SK-N-SH (cell line): Measurements from ENCODE around the gene ASB11. TPM values are rescaled to one million over a fixed set of nuclear protein-coding genes. Genes with fewer than 3 reads are reported as not detected.

Experiments
- CTCF ChIA-PET: fragments of 300-600, 350-600 bp; formaldehyde crosslinking; extraction: SDS; loops from one replicate; lab custom pipeline; 2021; lab: Yijun Ruan, JAX
- POLR2A ChIA-PET: fragments of 350-600 bp; sonication (Branson Sonifier 250); formaldehyde crosslinking; extraction: SDS; loops from one replicate; lab custom pipeline; 2020; ENCODE audit warnings: antibody characterized with exemption, inconsistent platforms; lab: Yijun Ruan, JAX
- DNase-seq: peaks from one replicate; pipeline ENCODE4 v3.0.0; 2012
- H2AFZ ChIP-seq: fragments of 200-600 bp; sonication (generic); 2 replicates; pipeline ENCODE4 v1.8.1; 2016; ENCODE audit warnings: antibody characterized with exemption, mild to moderate bottlenecking, low read depth
- H3F3A ChIP-seq: fragments of 200-600 bp; sonication (generic); replicated peaks from 2 replicates; pipeline ENCODE3; 2016; ENCODE audit warnings: antibody characterized with exemption, mild to moderate bottlenecking; ENCODE audit not compliant: insufficient read depth
- H3K27ac ChIP-seq, 2 experiments: fragments of 200-500 bp in 1 of 2; fragments of 200-600 bp in 1 of 2; sonication (Bioruptor generic) in 1 of 2; sonication (generic), shearing (Covaris generic) in 1 of 2; 2 replicates each; pipeline versions ENCODE4 v1.5.1 to v1.6.1; 2014 to 2016; ENCODE audit warnings: low read depth in 2 of 2, inconsistent platforms in 1 of 2, low read length in 1 of 2, mild to moderate bottlenecking in 1 of 2, mixed read lengths in 1 of 2
- H3K27me3 ChIP-seq: fragments of 200-600 bp; sonication (generic), shearing (Covaris generic); 2 replicates; pipeline ENCODE4 v1.6.1; 2016; ENCODE audit warnings: mixed run types; ENCODE audit not compliant: insufficient read depth
- H3K36me3 ChIP-seq, 2 experiments: fragments of 200-500 bp in 1 of 2; fragments of 200-600 bp in 1 of 2; sonication (Bioruptor generic) in 1 of 2; sonication (generic) in 1 of 2; replicated peaks in 1 of 2; 2 replicates each; pipeline versions ENCODE3 to v1.5.1; 2014 to 2016; ENCODE audit warnings: low read length in 1 of 2, mild to moderate bottlenecking in 1 of 2; ENCODE audit not compliant: insufficient read depth in 2 of 2, control insufficient read depth in 1 of 2
- H3K4me1 ChIP-seq, 2 experiments: fragments of 200-500 bp in 1 of 2; fragments of 200-600 bp in 1 of 2; sonication (Bioruptor generic) in 1 of 2; sonication (generic), shearing (Covaris generic) in 1 of 2; 2 replicates each; pipeline versions ENCODE4 v1.5.1 to v1.6.1; 2014 to 2016; ENCODE audit warnings: low read depth in 1 of 2, low read length in 1 of 2, mixed run types in 1 of 2; ENCODE audit not compliant: insufficient read depth in 2 of 2, control insufficient read depth in 1 of 2
- H3K4me2 ChIP-seq: fragments of 200-600 bp; sonication (generic), shearing (Covaris generic); 2 replicates; pipeline ENCODE4 v1.6.1; 2017; ENCODE audit warnings: mixed run types
- H3K4me3 ChIP-seq, 2 experiments: fragments of 200-500 bp in 1 of 2; fragments of 200-600 bp in 1 of 2; sonication (Bioruptor generic) in 1 of 2; sonication (generic), shearing (Covaris generic) in 1 of 2; 2 replicates each; pipeline versions ENCODE4 v1.5.1 to v1.8.1; 2014 to 2016; ENCODE audit warnings: low read depth in 2 of 2, inconsistent platforms in 1 of 2, low read length in 1 of 2, mild to moderate bottlenecking in 1 of 2, mixed read lengths in 1 of 2, moderate library complexity in 1 of 2
- H3K79me2 ChIP-seq: fragments of 200-600 bp; sonication (generic); 2 replicates; pipeline ENCODE4 v1.8.1; 2017; ENCODE audit warnings: mild to moderate bottlenecking; ENCODE audit not compliant: insufficient read depth
- H3K9ac ChIP-seq: fragments of 200-600 bp; sonication (generic); 2 replicates; pipeline ENCODE4 v1.6.1; 2017; ENCODE audit warnings: mixed run types
- H3K9me2 ChIP-seq: fragments of 200-600 bp; sonication (generic); 2 replicates; pipeline ENCODE4 v1.6.1; 2017; ENCODE audit warnings: mixed run types
- H3K9me3 ChIP-seq: fragments of 200-600 bp; sonication (generic); 2 replicates; pipeline ENCODE4 v1.6.1; 2017; ENCODE audit warnings: mixed run types, mild to moderate bottlenecking, moderate library complexity
- H4K20me1 ChIP-seq: fragments of 200-600 bp; sonication (generic); 2 replicates; pipeline ENCODE4 v1.6.1; 2017; ENCODE audit warnings: mild to moderate bottlenecking, mixed run types; ENCODE audit not compliant: insufficient read depth
- ELF1 ChIP-seq: IDR thresholded peaks from 2 replicates; pipeline ENCODE4 v1.4.0; 2012
- EZH2phosphoT487 ChIP-seq: fragments of 200-600 bp; sonication (generic); IDR thresholded peaks from 2 replicates; pipeline ENCODE4 v1.6.1; 2017; ENCODE audit warnings: low read depth, mixed run types, mild to moderate bottlenecking, antibody characterized with exemption, moderate library complexity, borderline replicate concordance
- FOXJ3 ChIP-seq: sonication (generic); formaldehyde crosslinking; IDR thresholded peaks from 2 replicates; pipeline ENCODE4 v1.5.1; 2020; ENCODE audit warnings: mild to moderate bottlenecking, missing genetic modification reagents
- FOXM1 ChIP-seq: IDR thresholded peaks from 2 replicates; pipeline ENCODE4 v1.4.0; 2012; ENCODE audit warnings: low read depth, mild to moderate bottlenecking
- MEF2A ChIP-seq: IDR thresholded peaks from 2 replicates; pipeline ENCODE4 v1.4.0; 2012; ENCODE audit warnings: low read depth, borderline replicate concordance
- MXI1 ChIP-seq: IDR thresholded peaks from 2 replicates; pipeline ENCODE4 v1.6.1; 2012; ENCODE audit warnings: mild to moderate bottlenecking, low read depth, low read length, improper control_type of control experiment
- NFIC ChIP-seq: IDR thresholded peaks from 2 replicates; pipeline ENCODE4 v1.4.0; 2012; ENCODE audit warnings: borderline replicate concordance
- POLR2AphosphoS5 ChIP-seq: IDR thresholded peaks from 2 replicates; pipeline ENCODE4 v1.6.1; 2012; ENCODE audit warnings: low read depth, low read length
- RAD21 ChIP-seq: IDR thresholded peaks from 2 replicates; pipeline ENCODE4 v1.6.1; 2012; ENCODE audit warnings: mild to moderate bottlenecking, low read length
- RFX5 ChIP-seq: IDR thresholded peaks from 2 replicates; pipeline ENCODE4 v1.6.1; 2012; ENCODE audit warnings: mild to moderate bottlenecking, improper control_type of control experiment, low read length
- RXRA ChIP-seq: IDR thresholded peaks from 2 replicates; pipeline ENCODE4 v1.4.0; 2012; ENCODE audit warnings: low read depth, mild to moderate bottlenecking, borderline replicate concordance
- SIN3A ChIP-seq: IDR thresholded peaks from 2 replicates; pipeline ENCODE4 v1.6.1; 2012; ENCODE audit warnings: low read depth, mild to moderate bottlenecking, low read length, moderate library complexity, borderline replicate concordance
- SMC3 ChIP-seq: IDR thresholded peaks from 2 replicates; pipeline ENCODE4 v1.6.1; 2012; ENCODE audit warnings: low read depth, low read length, improper control_type of control experiment
- TAF1 ChIP-seq: IDR thresholded peaks from 2 replicates; pipeline ENCODE4 v1.6.1; 2012; ENCODE audit warnings: low read depth, mild to moderate bottlenecking, low read length, moderate library complexity, borderline replicate concordance
- TEAD4 ChIP-seq: IDR thresholded peaks from 2 replicates; pipeline ENCODE4 v1.4.0; 2012; ENCODE audit warnings: mild to moderate bottlenecking, borderline replicate concordance; ENCODE audit not compliant: insufficient read depth
- YY1 ChIP-seq: IDR thresholded peaks from 2 replicates; pipeline ENCODE4 v1.4.0; 2012; ENCODE audit warnings: low read depth, mild to moderate bottlenecking
- WGBS: methylation state at CpG from one replicate; pipeline ENCODE4 v1.1.6; 2017; ENCODE audit warnings: low lambda C conversion rate; 5-methylcytosine and 5-hydroxymethylcytosine counted together
- polyA plus RNA-seq, 3 experiments: library from polyadenylated mRNA; depleted of rRNA; stranded (reverse); fragments of >200 nt; gene quantifications; 2 replicates each; pipeline ENCODE4 v1.2.3, GENCODE V29; 2012
- TF ChIP-seq, protein P1 (sequence below): fragments of 150-350 bp; IDR thresholded peaks from 2 replicates; pipeline ENCODE4 v1.6.1; 2017; ENCODE audit warnings: antibody characterized with exemption, low read length, low read depth, borderline replicate concordance
- TF ChIP-seq, protein P2 (sequence below): IDR thresholded peaks from 2 replicates; pipeline ENCODE4 v1.4.0; 2012; ENCODE audit warnings: low read depth, borderline replicate concordance
- TF ChIP-seq, protein P3 (sequence below): IDR thresholded peaks from 2 replicates; pipeline ENCODE4 v1.4.0; 2012; ENCODE audit warnings: low read depth
- TF ChIP-seq, protein P4 (sequence below): IDR thresholded peaks from 2 replicates; pipeline ENCODE4 v1.6.1; 2012; ENCODE audit warnings: mild to moderate bottlenecking, low read depth, low read length, moderate library complexity

Gene ASB11
- polyA plus RNA-seq, 1 of the 3 experiments (the other 2 are of a cell fraction), result not detected

DNA sequence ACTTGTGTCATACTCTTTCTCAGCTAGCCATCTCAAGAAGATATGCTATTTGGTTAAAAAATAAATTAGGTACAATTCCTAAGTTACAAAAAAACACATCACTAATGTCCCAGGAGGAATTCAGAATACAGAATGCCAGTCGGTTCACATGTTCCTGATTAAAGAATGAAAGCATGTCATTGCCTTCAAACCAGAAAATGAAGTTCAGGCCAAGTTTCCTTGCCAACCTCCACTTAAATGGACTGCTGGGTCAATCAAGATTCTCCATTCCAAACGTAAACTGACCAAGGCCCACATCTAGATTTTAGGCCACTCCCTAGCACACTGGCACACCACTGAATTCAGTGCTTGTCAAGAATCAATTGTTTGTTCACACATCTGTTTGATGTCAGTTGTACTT is 13.4 kb upstream of the ASB11 start:
- H3K9me2 ChIP-seq, result no peaks in the 10 kb centered on the region
- no peaks in the 10 kb centered on the region for H4K20me1 ChIP-seq
- H3K4me1 ChIP-seq, result no peaks in the 10 kb centered on the region; a peak in 1 of 4 replicates
- H3K27ac ChIP-seq, result no peak overlapping the region
- no peaks in the 10 kb centered on the region for H3F3A ChIP-seq
- ChIA-PET CTCF (no interaction called here), POLR2A (no interaction called here)
- H3K4me3 ChIP-seq, result no peak overlapping the region
- H3K36me3 ChIP-seq, result peaks cover 7 to 31% of the 10 kb centered on the region in 2 experiments
- H3K9me3 ChIP-seq, result no peaks in the 10 kb centered on the region
- H3K79me2 ChIP-seq, result peaks cover 11% of the 10 kb centered on the region; the same call in 1 of the 2 replicates
- no peak overlapping the region for H3K9ac ChIP-seq
- no peak overlapping the region for H3K4me2 ChIP-seq
- no peak for DNase-seq
- H2AFZ ChIP-seq, result no peak overlapping the region
- no peak for TF ChIP-seq MEF2A
- no peak for TF ChIP-seq TEAD4
- no peak for TF ChIP-seq TAF1
- TF ChIP-seq FOXJ3, result no peak
- TF ChIP-seq SIN3A, result no peak
- TF ChIP-seq MXI1, result no peak
- no peak for TF ChIP-seq RFX5
- TF ChIP-seq RAD21, result no peak
- no peak for TF ChIP-seq POLR2AphosphoS5
- TF ChIP-seq ELF1, result no peak
- TF ChIP-seq, protein P1, sequence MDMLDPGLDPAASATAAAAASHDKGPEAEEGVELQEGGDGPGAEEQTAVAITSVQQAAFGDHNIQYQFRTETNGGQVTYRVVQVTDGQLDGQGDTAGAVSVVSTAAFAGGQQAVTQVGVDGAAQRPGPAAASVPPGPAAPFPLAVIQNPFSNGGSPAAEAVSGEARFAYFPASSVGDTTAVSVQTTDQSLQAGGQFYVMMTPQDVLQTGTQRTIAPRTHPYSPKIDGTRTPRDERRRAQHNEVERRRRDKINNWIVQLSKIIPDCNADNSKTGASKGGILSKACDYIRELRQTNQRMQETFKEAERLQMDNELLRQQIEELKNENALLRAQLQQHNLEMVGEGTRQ, result no peak
- TF ChIP-seq, protein P2, sequence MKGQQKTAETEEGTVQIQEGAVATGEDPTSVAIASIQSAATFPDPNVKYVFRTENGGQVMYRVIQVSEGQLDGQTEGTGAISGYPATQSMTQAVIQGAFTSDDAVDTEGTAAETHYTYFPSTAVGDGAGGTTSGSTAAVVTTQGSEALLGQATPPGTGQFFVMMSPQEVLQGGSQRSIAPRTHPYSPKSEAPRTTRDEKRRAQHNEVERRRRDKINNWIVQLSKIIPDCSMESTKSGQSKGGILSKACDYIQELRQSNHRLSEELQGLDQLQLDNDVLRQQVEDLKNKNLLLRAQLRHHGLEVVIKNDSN, result no peak
- TF ChIP-seq, protein P3, sequence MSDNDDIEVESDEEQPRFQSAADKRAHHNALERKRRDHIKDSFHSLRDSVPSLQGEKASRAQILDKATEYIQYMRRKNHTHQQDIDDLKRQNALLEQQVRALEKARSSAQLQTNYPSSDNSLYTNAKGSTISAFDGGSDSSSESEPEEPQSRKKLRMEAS, result no peak
- TF ChIP-seq FOXM1, result no peak
- TF ChIP-seq, protein P4, sequence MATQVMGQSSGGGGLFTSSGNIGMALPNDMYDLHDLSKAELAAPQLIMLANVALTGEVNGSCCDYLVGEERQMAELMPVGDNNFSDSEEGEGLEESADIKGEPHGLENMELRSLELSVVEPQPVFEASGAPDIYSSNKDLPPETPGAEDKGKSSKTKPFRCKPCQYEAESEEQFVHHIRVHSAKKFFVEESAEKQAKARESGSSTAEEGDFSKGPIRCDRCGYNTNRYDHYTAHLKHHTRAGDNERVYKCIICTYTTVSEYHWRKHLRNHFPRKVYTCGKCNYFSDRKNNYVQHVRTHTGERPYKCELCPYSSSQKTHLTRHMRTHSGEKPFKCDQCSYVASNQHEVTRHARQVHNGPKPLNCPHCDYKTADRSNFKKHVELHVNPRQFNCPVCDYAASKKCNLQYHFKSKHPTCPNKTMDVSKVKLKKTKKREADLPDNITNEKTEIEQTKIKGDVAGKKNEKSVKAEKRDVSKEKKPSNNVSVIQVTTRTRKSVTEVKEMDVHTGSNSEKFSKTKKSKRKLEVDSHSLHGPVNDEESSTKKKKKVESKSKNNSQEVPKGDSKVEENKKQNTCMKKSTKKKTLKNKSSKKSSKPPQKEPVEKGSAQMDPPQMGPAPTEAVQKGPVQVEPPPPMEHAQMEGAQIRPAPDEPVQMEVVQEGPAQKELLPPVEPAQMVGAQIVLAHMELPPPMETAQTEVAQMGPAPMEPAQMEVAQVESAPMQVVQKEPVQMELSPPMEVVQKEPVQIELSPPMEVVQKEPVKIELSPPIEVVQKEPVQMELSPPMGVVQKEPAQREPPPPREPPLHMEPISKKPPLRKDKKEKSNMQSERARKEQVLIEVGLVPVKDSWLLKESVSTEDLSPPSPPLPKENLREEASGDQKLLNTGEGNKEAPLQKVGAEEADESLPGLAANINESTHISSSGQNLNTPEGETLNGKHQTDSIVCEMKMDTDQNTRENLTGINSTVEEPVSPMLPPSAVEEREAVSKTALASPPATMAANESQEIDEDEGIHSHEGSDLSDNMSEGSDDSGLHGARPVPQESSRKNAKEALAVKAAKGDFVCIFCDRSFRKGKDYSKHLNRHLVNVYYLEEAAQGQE, result no peak
- TF ChIP-seq YY1, result no peak
- no peak for TF ChIP-seq NFIC
- TF ChIP-seq EZH2phosphoT487, result no peak
- TF ChIP-seq RXRA, result no peak
- no peak for TF ChIP-seq SMC3
- WGBS, result 29% methylated on average over 2 of the region's 2 CpGs
- 0 out of 2 replicates have a peak, but pooled peaks cover 3% of the 10 kb centered on the region for H3K27me3 ChIP-seq
